ENCODE results near the gene GRIPAP1.

GRCh38 chrX:49040376-49040955 lies 38.4 kb upstream of the GRIPAP1 start:
- TF ChIP-seq, protein P1, sequence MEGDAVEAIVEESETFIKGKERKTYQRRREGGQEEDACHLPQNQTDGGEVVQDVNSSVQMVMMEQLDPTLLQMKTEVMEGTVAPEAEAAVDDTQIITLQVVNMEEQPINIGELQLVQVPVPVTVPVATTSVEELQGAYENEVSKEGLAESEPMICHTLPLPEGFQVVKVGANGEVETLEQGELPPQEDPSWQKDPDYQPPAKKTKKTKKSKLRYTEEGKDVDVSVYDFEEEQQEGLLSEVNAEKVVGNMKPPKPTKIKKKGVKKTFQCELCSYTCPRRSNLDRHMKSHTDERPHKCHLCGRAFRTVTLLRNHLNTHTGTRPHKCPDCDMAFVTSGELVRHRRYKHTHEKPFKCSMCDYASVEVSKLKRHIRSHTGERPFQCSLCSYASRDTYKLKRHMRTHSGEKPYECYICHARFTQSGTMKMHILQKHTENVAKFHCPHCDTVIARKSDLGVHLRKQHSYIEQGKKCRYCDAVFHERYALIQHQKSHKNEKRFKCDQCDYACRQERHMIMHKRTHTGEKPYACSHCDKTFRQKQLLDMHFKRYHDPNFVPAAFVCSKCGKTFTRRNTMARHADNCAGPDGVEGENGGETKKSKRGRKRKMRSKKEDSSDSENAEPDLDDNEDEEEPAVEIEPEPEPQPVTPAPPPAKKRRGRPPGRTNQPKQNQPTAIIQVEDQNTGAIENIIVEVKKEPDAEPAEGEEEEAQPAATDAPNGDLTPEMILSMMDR (IDR thresholded peaks at IDR 0.05; ENCODE audit: insufficient read depth, low read depth, low read length) = no peak
- no peak for TF ChIP-seq EZH2 (IDR thresholded peaks at IDR 0.05; ENCODE audit: insufficient read depth, low read length)

Measured in astrocyte (in vitro differentiated cells and primary cell).